GM18505 (cell line): ENCODE results near the gene STARD5.
A peak's percentile ranks its signal among the peaks of the same experiment; 100 is the strongest.

Experiments used
- ATAC-seq: cut with Tn5 transposase; IDR thresholded peaks from one replicate; pipeline ENCODE4 v1.9.1; 2021; ENCODE audit not compliant: unreplicated experiment
- POLR2A ChIP-seq: IDR thresholded peaks from 4 replicates; pipeline ENCODE4 v1.6.1; 2011; ENCODE audit warnings: borderline replicate concordance; ENCODE audit not compliant: insufficient read depth, insufficient read length; ENCODE audit errors: extremely low read depth

STARD5 gene

DNA sequence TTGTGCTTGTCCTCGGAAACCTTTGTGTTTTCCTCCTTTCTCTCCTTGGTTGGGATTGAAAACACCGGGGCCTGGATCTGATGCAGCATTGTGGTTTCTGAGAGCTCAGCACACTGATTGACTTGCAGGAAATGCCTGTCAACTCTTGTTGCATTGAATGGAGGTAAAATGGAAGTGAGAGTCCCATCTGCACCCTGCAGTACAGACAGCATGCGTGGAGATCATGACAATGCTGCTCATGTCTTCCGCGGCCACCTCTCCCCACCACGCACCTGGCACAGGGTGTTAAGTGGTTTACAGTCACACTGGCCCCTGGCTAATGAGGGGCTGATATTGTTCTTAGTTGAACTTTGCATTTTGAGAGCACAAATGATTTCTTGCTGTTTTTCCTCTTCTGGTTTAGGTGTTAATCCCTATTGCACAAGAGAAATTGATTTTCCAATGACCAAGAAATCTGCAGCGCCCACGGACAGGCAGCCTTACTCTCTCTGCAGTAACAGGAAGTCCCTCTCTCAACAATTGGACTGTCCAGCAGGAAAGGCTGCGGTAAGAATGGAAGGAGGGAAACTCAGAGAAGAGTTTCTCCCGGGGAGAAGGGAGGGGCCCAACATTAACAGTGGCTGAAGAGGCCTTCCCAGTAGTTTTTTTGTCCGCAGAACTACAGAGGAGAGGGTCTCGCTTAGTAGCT is 58.5 kb downstream of the STARD5 start:
- peak; percentile 42 for ATAC-seq
- TF ChIP-seq POLR2A: no peak

DNA sequence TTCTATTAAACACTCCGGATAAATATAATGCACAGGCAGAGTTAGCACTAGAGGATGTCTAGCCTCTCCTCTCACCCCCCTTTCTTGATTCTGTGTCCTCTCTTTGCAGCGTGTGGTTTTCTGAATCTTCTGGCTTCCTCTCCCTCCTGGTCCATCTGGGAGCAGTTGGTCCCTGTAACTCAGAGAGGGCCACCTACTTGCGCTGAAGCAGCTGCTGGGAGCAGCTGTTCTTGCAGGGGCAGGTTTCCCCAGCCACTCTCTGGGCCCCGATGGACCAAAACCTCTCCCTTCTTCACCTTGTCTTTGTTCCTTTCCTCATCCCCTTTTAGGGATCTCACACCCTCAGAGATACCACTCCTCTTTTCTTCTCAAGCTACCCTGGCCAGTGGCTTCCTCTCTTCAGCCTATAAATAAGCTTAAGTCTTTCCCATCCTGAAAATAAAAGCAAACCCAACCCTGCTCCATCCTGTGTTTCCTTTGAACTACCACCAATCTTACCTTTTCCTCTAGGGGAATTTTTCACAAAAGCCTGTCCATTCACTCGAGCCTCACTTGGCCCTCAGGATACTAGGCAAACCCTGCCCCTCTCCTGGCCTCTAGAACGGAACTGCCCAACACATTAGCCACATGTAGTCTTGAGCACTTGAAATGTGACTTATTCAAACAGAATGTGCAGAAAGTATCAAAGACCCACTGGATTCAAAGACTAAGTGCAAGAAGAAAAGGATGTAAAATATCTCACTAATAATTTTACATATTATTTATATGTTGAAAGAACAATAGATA is 59.7 kb downstream of the STARD5 start:
- TF ChIP-seq POLR2A: no peak
- ATAC-seq: no peak

DNA sequence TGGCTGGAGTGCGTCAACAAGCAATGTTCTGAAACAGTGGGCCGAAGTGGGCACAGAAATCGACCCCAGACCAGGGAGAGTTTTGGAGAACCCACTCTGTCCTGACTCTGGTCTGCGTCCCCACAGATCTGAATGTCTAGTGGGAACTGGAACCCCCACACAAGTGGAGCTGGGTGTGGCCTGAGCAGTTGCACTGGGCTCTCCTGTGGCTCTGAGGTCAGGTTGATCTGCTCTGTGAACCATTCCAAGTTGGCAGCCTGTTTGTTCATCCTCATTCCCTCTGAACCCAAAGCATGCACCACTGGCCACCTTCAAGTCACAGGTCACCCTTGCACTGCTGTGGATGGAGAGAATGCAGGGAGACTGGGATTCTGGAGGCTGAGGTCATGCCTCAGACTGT is 60.5 kb downstream of the STARD5 start:
- ATAC-seq: no peak
- no peak for TF ChIP-seq POLR2A

DNA sequence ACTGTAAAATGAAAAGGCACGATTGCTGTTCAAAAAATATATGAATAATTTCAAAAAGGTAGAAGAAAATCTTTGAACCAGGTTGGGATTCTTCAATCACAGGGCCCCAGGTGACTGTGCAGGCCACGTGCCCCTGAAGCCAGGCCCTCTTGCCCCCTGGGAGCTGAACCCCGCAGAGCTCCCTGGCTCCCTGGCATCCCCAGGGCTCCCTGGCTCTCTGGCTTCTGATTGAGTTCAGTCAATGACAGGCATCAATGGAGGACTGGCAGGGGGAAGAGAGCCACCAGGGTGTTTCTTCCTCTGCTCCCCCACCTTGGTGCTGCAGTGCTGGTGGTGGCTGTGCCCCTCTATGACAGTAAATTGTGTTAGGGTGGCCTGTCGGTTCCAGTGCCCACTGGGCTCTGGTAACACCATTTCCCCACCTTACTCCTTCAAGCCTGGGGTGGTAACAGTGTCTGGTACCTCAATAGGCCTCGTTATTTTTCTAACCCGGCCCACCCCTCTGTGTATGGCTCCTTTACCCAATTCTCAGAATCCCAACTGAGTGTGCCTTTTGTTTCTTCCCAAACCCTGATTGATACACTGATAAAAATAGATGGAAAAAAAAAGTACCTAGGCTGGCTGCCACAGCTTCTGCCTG is 62.6 kb downstream of the STARD5 start:
- no peak for ATAC-seq
- TF ChIP-seq POLR2A: no peak

DNA sequence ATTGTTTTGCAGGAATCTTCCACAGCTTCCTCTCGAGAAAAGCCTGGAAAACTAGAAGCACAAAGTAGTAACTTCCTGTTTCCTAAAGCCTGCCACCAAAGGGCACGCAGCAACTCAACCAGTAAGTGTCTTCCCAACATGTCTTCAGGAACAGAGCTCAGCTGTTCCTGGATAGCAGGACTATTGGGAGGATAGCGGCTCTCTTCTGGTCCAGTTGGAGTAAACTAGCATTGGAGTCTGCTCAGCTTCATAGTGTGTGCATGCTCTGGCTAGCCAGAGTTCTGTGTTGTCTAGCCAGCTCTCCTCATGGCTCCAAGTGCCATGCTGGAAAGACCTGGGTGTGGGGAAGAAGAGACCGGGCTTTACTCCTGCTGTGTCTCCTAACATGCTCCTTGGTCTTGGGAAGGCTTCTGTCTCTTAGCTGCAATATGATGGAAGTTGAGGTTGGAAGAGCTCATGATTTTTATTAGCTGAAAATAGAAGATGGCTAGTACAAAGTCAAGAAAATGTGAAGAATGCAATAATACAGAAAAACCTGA is 64.1 kb downstream of the STARD5 start:
- ATAC-seq: no peak
- no peak for TF ChIP-seq POLR2A
